WERI-Rb-1 (cell line): ENCODE data around the gene WWTR1.

Experiments
- DNase-seq: peaks from one replicate; pipeline ENCODE4 v3.0.0-alpha.2; 2020
- H3K27ac ChIP-seq: fragments of 250-450 bp; sonication (Bioruptor Pico); 2 replicates; pipeline ENCODE4 v1.5.1; 2020; ENCODE audit warnings: mild to moderate bottlenecking, moderate library complexity
- H3K27me3 ChIP-seq: fragments of 250-450 bp; sonication (Bioruptor Pico); 2 replicates; pipeline ENCODE4 v1.5.1; 2021; ENCODE audit warnings: mild to moderate bottlenecking, low read depth, moderate library complexity; ENCODE audit not compliant: insufficient read depth, severe bottlenecking
- H3K36me3 ChIP-seq: fragments of 250-450 bp; sonication (Bioruptor Pico); 2 replicates; pipeline ENCODE4 v1.5.1; 2020; ENCODE audit warnings: mild to moderate bottlenecking, moderate library complexity
- H3K4me3 ChIP-seq: 2 replicates; pipeline ENCODE4 v1.5.1; 2011; ENCODE audit warnings: low read depth, mild to moderate bottlenecking, control low read depth, low read length
- H3K9me3 ChIP-seq: fragments of 250-450 bp; sonication (Bioruptor Pico); 2 replicates; pipeline ENCODE4 v1.5.1; 2021; ENCODE audit warnings: mild to moderate bottlenecking, moderate library complexity; ENCODE audit not compliant: severe bottlenecking
- TF ChIP-seq, protein P1 (sequence below): IDR thresholded peaks from 2 replicates; pipeline ENCODE4 v1.5.1; 2011; ENCODE audit warnings: low read depth, mild to moderate bottlenecking, control low read depth, inconsistent platforms, low read length

WWTR1 gene

GRCh38 chr3:149575961-149576564, 81.8 kb downstream of the WWTR1 start:
- H3K4me3 ChIP-seq, result no peak overlapping the region

GRCh38 chr3:149575213-149575960, 82.4 kb downstream of the WWTR1 start:
- H3K27ac ChIP-seq, result no peak overlapping the region
- DNase-seq, result no peak
- H3K9me3 ChIP-seq, result no peaks in the 10 kb centered on the region
- H3K36me3 ChIP-seq, result no peaks in the 10 kb centered on the region
- TF ChIP-seq, protein P1, sequence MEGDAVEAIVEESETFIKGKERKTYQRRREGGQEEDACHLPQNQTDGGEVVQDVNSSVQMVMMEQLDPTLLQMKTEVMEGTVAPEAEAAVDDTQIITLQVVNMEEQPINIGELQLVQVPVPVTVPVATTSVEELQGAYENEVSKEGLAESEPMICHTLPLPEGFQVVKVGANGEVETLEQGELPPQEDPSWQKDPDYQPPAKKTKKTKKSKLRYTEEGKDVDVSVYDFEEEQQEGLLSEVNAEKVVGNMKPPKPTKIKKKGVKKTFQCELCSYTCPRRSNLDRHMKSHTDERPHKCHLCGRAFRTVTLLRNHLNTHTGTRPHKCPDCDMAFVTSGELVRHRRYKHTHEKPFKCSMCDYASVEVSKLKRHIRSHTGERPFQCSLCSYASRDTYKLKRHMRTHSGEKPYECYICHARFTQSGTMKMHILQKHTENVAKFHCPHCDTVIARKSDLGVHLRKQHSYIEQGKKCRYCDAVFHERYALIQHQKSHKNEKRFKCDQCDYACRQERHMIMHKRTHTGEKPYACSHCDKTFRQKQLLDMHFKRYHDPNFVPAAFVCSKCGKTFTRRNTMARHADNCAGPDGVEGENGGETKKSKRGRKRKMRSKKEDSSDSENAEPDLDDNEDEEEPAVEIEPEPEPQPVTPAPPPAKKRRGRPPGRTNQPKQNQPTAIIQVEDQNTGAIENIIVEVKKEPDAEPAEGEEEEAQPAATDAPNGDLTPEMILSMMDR, result no peak
- H3K4me3 ChIP-seq, result no peak overlapping the region
- no peaks in the 10 kb centered on the region for H3K27me3 ChIP-seq

More at GRCh38 chr3:149575961-149576564, 81.8 kb downstream of the WWTR1 start:
- no peak overlapping the region for H3K27ac ChIP-seq
- H3K9me3 ChIP-seq, result no peaks in the 10 kb centered on the region
- TF ChIP-seq, protein P1, result no peak
- DNase-seq, result no peak
- H3K36me3 ChIP-seq, result no peaks in the 10 kb centered on the region
- H3K27me3 ChIP-seq, result no peaks in the 10 kb centered on the region

DNA sequence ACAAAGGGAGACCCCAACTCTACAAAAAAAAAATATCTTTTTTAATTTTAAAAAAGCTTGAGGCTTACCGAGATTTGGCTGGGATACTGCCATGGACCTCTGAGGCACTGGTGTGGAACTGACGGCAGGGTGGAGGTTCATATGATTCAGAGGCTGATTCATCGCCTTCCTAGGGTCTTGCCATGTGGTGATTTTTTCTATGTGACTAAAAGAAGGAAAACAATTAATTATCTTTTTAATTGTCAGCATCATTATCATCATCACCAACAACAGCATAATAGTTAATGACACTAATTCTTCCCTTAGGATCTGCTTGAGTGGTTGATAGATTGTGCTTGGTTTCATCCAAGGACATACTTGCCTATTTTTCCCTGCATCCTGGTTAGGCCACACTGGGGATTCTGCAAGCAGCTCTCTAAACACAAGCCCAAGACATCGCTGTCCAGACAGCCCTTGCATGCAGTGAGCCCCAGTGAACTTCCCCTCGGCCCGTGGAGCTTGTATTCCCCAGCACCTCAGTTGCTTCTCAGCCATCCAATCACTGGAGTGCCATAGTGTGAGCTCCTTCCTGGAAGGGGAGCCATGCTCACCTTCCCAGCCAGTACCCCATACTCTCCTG, 84.9 kb downstream of the WWTR1 start:
- H3K4me3 ChIP-seq, result no peak overlapping the region
- H3K9me3 ChIP-seq, result no peaks in the 10 kb centered on the region
- no peak for DNase-seq
- no peak overlapping the region for H3K27ac ChIP-seq
- H3K36me3 ChIP-seq, result no peaks in the 10 kb centered on the region
- no peaks in the 10 kb centered on the region for H3K27me3 ChIP-seq
- TF ChIP-seq, protein P1, result no peak

GRCh38 chr3:149571381-149571780, 86.4 kb downstream of the WWTR1 start:
- Histone ChIP-seq H3K27me3 (no peaks in the 10 kb centered on the region), H3K36me3 (no peaks in the 10 kb centered on the region), H3K4me3 (no peak overlapping the region), H3K27ac (no peak overlapping the region), H3K9me3 (no peaks in the 10 kb centered on the region)
- no peak for DNase-seq
- TF ChIP-seq, protein P1, result no peak

GRCh38 chr3:149570016-149570415, 87.8 kb downstream of the WWTR1 start:
- Histone ChIP-seq H3K9me3 (no peaks in the 10 kb centered on the region), H3K27me3 (no peaks in the 10 kb centered on the region), H3K27ac (no peak overlapping the region), H3K36me3 (no peaks in the 10 kb centered on the region), H3K4me3 (no peak overlapping the region)
- DNase-seq, result no peak
- TF ChIP-seq, protein P1, result no peak
